Upper lobe of left lung (tissue), 4 donors: Measurements from ENCODE around the gene REL.

ENCODE experiments used
- EP300 ChIP-seq, 4 donors: sonication (generic); formaldehyde crosslinking; IDR thresholded peaks; one replicate each; pipeline ENCODE4 v1.5.1; 2017; ENCODE audit warnings: antibody characterized with exemption in 4 of 4, control low read depth in 2 of 4
- POLR2A ChIP-seq, 4 donors: fragments of 450-650 bp; IDR thresholded peaks; one replicate each; pipeline ENCODE4 v1.5.1; 2016 to 2017; ENCODE audit warnings: antibody characterized with exemption in 4 of 4, mild to moderate bottlenecking in 2 of 4
- POLR2AphosphoS5 ChIP-seq, 2 donors: sonication (generic); formaldehyde crosslinking; IDR thresholded peaks; one replicate each; pipeline ENCODE4 v1.5.1; 2017; ENCODE audit warnings: antibody characterized with exemption in 2 of 2
- TF ChIP-seq, protein P1 (sequence below), 6 experiments: fragments of 450-650 bp in 4 of 6; fragments of 200-600 bp in 2 of 6; sonication (generic) in 2 of 6; IDR thresholded peaks; one replicate each; pipeline ENCODE4 v1.5.1; 2016 to 2019; ENCODE audit warnings: antibody characterized with exemption in 6 of 6

DNA sequence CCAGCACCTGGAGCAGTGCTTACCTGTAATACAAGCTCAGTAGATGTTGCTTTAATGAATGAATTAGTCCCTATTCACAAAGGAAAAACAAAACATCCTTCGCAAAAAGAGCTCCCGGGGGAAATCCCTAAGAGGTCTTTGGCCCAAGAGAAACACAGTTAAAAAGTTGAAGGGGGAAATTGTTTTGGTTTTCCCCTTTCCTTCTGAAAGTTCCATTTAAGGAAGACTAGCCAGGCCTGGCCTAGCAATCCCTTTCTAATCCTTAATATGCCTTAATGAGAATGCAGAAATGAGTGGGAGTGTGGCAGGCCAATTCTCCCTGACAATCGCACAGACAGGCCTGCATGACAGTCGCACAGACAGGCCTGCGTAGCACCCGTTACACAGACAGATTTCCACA lies 33.5 kb upstream of the REL start:
- TF ChIP-seq, protein P1, sequence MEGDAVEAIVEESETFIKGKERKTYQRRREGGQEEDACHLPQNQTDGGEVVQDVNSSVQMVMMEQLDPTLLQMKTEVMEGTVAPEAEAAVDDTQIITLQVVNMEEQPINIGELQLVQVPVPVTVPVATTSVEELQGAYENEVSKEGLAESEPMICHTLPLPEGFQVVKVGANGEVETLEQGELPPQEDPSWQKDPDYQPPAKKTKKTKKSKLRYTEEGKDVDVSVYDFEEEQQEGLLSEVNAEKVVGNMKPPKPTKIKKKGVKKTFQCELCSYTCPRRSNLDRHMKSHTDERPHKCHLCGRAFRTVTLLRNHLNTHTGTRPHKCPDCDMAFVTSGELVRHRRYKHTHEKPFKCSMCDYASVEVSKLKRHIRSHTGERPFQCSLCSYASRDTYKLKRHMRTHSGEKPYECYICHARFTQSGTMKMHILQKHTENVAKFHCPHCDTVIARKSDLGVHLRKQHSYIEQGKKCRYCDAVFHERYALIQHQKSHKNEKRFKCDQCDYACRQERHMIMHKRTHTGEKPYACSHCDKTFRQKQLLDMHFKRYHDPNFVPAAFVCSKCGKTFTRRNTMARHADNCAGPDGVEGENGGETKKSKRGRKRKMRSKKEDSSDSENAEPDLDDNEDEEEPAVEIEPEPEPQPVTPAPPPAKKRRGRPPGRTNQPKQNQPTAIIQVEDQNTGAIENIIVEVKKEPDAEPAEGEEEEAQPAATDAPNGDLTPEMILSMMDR (IDR thresholded peaks at IDR 0.05) = no peak
- TF ChIP-seq POLR2A (IDR thresholded peaks at IDR 0.05) (no peak), EP300 (IDR thresholded peaks at IDR 0.05) (no peak), POLR2AphosphoS5 (IDR thresholded peaks at IDR 0.05) (no peak)
